Thyroid gland (tissue), 4 donors: ENCODE results near the gene OR1E1.

Experiments used
- POLR2A ChIP-seq, 2 donors: fragments of 450-650 bp; IDR thresholded peaks; one replicate each; pipeline ENCODE4 v1.6.1; 2017; ENCODE audit warnings: antibody characterized with exemption in 2 of 2, mild to moderate bottlenecking in 2 of 2, moderate library complexity in 1 of 2
- TF ChIP-seq, protein P1 (sequence below), 6 experiments: fragments of 200-600 bp in 3 of 6; fragments of 450-650 bp in 3 of 6; sonication (generic) in 3 of 6; IDR thresholded peaks; one replicate each; pipeline ENCODE4 v1.5.1; 2016 to 2019; ENCODE audit warnings: antibody characterized with exemption in 6 of 6, mild to moderate bottlenecking in 2 of 6, inconsistent platforms in 1 of 6, moderate library complexity in 1 of 6

DNA sequence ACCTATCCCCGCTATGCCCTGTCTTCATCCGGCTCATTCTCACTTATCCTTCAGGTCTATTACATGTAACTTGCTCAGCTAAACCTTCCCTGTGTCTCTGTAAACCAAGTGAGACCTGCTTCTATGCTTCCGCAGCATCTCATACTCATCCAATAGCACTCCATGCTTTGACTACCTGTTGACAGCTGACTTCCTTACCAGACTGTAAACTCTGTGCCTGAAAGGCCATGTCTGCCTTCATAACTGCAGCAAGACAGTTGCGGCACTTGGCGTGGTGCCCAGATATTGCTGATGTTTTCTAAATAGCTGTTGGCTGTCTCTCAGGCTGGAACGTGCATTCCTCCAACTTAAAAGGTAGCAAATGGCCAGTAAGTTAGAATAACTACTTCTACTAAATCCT lies 1.8 kb upstream of the OR1E1 start:
- TF ChIP-seq, protein P1, sequence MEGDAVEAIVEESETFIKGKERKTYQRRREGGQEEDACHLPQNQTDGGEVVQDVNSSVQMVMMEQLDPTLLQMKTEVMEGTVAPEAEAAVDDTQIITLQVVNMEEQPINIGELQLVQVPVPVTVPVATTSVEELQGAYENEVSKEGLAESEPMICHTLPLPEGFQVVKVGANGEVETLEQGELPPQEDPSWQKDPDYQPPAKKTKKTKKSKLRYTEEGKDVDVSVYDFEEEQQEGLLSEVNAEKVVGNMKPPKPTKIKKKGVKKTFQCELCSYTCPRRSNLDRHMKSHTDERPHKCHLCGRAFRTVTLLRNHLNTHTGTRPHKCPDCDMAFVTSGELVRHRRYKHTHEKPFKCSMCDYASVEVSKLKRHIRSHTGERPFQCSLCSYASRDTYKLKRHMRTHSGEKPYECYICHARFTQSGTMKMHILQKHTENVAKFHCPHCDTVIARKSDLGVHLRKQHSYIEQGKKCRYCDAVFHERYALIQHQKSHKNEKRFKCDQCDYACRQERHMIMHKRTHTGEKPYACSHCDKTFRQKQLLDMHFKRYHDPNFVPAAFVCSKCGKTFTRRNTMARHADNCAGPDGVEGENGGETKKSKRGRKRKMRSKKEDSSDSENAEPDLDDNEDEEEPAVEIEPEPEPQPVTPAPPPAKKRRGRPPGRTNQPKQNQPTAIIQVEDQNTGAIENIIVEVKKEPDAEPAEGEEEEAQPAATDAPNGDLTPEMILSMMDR (IDR thresholded peaks at IDR 0.05), result no peak
- no peak for TF ChIP-seq POLR2A (IDR thresholded peaks at IDR 0.05)
